NOMO-1 (cell line): Measurements from ENCODE around the gene DHRS7B.
"Not testable (repeated sequence)": the region's sequence is repeated elsewhere in the genome, so short reads cannot be mapped to it uniquely, and the experiment has no call there.

ENCODE experiments used
- DNase-seq, 2 experiments: peaks; one replicate each; lab custom pipeline; 2025; ENCODE audit not compliant: unreplicated experiment in 2 of 2; lab: John Stamatoyannopoulos, UW

DHRS7B gene

DNA sequence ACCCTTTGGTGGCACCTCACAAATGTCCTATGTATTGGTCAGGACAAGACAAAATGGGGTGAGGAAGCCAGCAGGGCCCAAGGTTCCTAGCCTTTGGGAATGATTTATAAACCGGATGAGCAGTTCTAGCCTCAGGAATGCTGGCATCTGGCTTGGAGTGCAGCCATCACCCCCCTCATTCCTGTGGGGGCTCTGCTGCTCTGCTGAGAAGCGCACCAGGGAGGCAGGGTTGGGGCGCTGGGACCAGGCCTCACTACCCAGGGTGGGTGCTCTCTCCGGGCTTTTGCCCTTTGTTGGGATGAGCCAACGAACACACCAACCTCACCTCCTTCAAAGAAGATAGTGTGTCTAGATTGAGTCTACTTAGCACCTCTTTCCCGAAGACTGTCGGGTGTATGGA lies 47.9 kb downstream of the DHRS7B start:
- DNase-seq: no peak

DNA sequence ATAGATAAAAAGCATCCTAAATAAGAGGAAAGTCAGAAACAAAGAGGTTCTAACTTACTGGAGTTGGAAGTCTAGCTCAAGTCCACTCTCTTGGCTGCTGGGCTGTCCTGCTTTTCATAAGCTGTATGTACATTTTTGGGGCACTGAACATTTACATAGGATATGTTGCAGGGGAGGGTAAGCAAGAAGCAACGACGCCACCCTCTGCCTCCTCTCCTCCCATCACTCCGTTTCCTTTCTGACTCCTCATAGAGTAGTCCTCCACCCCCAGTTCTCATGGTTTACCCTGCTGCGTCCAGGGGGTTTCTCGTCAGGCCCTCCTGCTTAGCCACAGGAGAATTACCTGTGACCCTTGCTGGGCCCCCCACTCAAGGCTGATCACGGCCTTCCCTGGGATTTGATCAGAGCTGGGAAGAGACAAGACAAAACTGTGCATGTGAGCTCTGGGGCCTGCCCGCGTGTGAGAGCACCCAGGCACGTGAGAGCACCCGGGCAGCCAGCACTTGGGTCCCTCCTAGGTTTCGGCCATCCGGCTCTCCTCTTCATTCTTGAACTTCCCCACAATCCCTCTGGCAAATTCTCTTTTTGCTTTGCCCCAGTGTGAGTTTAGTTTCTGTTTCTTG lies 50.1 kb downstream of the DHRS7B start:
- no peak for DNase-seq

GRCh38 chr17:21177401-21177800 lies 50.6 kb downstream of the DHRS7B start:
- no peak for DNase-seq

DNA sequence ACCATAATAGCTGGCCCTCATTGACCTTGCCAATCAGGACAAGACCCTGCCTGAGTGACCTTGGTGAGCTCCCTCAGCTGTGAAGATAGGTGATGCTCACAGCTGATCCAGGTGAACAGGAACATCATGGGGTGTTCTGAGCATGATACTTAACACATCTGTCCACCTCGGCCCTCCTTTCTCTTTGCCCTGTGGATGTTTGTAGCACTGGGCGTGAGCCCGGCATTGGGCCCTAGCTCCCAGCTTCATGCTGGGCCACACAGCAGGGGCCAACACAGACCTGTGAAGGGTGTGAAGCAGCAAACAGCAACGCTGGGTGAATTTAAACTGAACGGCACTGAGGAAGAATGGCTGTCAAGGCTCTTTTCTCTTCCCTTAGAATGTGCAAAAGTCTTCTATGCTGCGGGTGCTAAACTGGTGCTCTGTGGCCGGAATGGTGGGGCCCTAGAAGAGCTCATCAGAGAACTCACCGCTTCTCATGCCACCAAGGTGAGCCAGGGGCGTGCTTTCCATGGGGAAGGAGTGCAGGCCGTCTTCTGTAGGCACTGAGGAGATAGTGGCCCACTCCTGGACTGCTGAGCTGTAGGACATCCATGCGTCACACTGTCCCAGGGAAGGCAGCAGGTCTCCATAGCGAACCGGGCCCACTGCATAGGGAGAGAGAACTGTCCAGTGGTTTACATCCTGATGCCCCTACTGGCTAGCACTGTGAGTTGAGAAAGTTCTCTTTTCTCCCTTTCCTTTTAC lies 51.3 kb downstream of the DHRS7B start:
- DNase-seq: no peak

- DNase-seq: no peak
Observed at GRCh38 chr17:21183468-21183867, 56.7 kb downstream of the DHRS7B start.

DNA sequence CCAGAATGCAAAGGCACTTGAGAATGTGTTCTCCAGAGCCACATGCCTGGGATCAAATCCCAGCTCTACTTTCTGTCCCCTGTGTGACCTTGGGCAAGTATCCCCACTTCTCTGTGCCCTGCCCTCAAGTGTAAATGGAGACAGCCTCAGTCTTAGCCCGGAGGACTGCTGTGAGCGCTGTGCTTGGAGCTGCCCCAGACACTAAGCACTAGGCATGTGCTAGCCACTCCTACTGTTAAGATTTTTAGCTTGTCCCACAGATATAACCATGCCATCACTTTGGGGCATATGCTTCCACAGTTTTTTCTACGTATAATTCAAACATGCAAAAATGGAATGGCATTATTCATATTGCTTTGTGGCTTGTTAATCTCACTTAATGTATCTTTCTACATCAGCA lies 57.8 kb downstream of the DHRS7B start:
- no peak for DNase-seq

- DNase-seq: no peak
Observed at GRCh38 chr17:21185061-21185460, 58.3 kb downstream of the DHRS7B start.

DNA sequence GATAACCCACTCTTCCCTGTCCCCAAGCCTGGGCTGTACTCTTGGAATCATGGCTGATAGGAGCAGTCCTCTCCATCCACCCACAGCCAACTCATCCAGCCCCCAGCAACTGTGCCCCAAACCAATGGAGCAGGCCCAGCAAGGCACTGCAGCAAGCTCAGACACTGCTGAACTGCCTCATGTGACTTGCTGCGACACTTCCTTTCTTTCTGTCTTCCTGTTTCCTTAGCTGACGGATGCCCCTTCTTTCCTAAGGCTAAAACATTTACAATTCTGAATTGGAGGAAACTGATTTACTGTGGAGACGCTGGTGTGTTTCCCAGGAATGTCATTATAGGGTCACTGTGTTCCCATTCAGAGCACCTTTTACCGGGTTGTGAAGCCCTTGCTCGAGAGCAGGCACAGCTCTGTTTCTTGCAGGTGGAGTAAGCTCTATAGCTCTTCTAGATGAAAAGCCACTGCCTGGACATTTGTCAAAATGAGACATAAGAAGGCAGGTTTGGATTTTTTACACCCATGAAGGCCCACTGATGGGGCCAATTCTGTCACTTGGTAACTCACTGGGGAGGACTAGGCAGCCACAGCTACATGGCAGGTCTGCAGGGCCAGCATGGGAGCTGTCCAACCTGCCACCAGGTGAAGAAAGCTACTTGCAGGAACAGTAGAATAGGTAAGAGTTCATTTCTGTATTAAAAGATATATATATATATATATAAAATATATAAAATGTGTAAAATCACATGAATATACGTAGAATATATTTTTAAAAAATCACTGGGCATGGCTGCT lies 59.8 kb downstream of the DHRS7B start:
- no peak for DNase-seq

DNA sequence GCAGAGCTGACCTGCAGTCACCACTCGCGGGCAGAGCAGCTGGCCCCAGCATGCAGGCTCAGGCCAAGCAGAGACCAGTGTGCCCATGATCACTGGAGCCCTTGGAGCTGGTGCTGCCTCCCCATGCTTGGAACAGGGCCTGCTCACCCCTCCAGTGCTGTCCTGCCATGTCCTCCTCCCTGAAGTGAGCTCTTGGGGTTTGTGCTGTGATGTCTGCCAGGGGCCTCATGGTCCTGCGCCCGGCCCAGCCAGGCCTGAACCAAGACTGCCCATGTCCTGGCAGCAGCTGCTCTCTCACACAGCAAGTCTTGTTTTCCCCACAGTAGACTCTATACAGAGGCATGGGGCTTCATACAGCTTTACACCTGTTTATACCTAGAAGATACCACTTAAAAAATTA lies 62.6 kb downstream of the DHRS7B start:
- DNase-seq: no peak

DNA sequence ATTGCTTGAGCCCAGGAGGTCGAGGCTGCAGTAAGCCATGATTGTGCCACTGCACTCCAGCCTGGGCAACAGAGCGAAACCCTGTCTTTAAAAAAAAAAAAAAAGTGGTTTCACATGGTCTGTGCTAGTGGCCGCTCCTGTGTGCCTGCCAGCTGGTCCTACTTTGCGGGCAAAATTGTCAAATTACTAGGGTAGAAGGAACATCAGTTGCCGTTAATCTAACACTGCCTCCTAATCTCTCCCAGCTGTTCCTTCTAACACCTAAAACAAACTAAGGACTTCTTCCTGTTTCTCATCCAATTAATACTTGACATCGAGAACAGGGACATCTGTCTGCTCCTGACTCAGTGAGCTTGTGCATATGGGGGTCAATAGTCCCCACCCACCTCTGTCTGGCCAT lies 63.3 kb downstream of the DHRS7B start:
- no peak for DNase-seq

DNA sequence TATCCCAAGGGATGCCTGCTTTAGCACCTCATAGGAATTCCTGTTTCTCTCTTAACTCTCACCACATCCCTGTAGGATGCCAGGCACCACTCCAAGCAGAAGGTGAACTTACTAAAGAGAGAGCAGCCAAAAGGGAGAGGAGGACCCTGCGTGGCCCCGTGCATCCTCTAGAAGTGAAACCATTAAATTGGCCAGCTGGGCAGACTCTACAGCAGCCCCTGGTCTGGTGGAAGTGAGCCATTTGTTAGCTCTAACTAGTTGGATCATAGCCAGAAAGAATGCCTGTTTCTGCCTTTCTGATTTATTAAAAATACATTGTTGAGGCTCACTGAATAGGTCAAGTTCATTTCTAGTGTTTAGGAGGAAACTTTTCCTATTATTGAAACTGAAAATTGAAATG lies 64.9 kb downstream of the DHRS7B start:
- DNase-seq: no peak

GRCh38 chr17:21192414-21192813 lies 65.7 kb downstream of the DHRS7B start:
- DNase-seq: not testable (repeated sequence)

- DNase-seq: no peak
Observed at GRCh38 chr17:21193031-21193430, 66.3 kb downstream of the DHRS7B start.

GRCh38 chr17:21194226-21194625 lies 67.5 kb downstream of the DHRS7B start:
- DNase-seq: no peak

DNA sequence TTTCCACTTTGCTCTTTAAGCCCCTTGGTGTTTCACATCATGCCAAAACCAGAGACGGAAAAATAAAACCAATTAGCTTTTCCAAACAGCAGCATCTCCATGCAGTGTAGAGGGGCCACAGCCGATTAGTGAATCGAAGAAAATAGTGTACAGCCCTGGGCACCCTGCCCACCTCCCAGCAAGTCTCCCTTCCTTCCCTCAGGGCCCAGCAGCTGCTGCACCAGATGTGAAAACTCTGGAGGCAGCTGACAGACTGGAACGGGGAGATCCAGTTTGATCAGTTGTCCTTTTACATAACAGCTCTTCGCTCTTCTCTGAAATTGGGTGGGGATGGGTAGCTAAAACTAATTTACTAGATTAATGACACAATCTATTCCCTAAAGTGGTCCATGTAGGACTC lies 67.9 kb downstream of the DHRS7B start:
- DNase-seq: no peak

DNA sequence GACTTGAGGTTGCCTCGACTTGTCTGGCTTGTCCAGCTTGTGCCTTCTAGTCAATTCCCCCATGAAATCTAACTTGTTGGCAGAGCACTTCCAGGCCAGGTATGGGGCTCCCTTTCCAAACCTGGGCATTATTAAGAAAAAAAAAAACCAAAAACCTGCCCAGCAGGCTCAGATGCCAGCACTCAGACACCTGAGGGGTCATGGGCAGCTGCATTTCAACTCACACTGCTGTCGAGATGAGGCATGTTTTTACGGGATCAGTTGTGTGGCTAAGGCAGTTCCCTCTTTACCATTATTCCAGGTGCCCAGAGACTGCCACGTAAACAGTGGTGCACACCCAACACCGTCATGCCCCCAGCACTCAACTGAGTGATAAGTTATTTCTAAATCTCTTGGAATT lies 69.4 kb downstream of the DHRS7B start:
- DNase-seq: no peak

DNA sequence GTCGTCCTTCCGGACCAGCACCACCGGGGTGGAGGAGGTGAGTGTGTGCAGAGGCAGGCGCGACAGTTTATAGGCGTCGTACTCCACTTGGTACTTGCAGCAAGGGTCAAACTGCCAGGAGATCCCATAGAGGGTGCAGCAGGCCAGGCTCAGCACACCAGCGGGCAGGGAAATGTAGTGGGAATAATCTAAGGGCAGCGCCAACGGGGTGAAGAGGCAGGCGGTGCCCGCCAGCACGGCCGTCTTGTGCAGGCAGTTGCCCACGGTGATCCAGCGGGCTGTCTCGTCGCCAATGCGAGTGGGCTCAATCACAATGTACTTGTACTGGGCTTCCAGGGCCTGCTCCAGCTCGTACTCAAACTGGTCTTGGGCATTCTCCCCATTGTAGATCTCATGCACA lies 71.6 kb downstream of the DHRS7B start:
- no peak for DNase-seq

- no peak for DNase-seq
Observed at GRCh38 chr17:21199311-21199710, 72.5 kb downstream of the DHRS7B start.

DNA sequence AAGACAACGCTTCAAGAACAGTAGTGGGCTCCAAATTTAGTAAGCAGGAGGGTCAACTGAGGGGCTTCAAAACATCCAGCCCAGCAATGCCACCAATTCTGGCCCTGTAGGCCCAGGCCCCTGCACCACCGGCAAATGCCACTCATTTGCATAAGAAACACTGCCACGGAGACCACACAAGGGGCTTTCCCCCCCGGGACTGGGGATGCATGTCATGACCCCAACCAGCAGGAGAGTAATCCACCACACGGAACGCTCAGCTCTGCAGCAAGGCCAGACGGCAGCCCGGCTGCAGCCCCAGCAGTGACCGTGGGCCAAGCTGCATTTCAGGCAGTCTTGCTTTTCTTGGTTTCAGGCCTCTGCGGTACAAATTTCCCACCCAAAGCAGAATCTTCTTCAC lies 73.1 kb downstream of the DHRS7B start:
- DNase-seq: no peak

DNA sequence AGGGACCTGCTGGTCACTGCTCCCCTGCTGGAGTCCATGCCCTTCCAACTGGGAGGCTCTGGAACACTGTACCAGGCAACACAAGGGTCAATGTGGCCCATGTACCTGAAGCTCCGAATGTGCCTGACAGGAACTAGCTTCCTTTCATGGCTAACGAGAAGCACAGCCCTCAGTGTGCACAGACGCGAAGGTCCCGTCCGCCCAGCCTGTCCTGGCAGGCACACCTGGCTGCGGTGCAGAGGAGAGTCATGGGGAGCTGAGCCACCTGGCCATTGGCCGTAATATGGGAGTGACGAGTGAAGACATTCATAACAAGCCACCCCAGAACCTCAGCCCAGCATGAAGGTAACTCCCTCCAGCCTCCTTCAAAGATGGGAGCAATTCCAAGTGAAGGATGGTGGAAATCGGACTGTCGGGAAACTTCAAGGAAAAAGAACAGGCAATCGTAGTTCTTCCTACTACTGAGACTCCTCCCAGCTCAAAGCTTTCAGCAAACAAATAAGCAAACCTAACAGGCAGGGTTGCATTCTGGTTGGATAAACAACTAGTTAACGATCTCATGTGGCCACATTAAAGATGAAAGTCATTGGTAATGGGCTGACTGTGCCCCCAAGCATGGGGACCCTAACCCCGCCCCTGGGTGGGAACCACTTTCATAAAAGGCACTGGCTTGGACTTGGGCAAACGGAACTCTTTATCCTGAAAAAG lies 74.0 kb downstream of the DHRS7B start:
- no peak for DNase-seq

DNA sequence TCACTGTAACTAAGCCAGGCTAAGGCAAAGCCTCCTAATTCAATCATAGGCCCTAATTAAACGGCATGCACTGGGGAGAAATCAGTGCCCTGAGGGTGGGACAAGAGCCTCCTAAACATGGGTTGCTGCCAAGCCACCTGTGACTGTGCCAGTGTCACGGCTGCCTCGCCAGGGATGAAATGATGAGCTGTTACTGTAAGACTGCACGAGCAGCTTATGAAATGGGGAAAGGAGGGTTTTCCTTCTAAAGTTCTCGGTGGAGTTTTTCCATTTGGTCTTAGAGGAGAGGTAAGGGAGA lies 74.5 kb downstream of the DHRS7B start:
- no peak for DNase-seq
